Epithelial cell of esophagus (primary cell): ENCODE measurements around the gene MROH8.

Source experiments
- DNase-seq: peaks from one replicate; pipeline ENCODE4 v3.0.0; 2010; ENCODE audit warnings: low read depth
- H3K4me3 ChIP-seq: 2 replicates; pipeline ENCODE4 v1.5.1; 2011; ENCODE audit warnings: mild to moderate bottlenecking, low read length, control low read depth
- TF ChIP-seq, protein P1 (sequence below): IDR thresholded peaks from 2 replicates; pipeline ENCODE4 v1.5.1; 2011; ENCODE audit warnings: low read depth, mild to moderate bottlenecking, low read length, control low read depth, inconsistent platforms; ENCODE audit not compliant: insufficient read depth; ENCODE audit errors: missing control alignments

Gene MROH8

DNA sequence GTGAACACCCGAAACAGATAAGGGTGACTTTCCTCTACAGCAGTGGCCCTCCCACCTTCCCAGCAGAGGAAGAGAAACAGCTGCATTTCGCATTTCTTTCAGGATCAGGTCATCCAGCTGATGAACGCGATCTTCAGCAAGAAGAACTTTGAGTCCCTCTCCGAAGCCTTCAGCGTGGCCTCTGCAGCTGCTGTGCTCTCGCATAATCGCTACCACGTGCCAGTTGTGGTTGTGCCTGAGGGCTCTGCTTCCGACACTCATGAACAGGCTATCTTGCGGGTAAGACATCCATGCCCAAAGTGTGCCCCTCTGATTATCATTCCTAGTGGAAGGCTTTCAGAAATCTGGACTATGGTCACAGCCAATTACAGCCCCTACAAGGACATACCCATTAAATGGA lies 27.8 kb upstream of the MROH8 start:
- no peak for DNase-seq
- H3K4me3 ChIP-seq = no peak overlapping the region
- TF ChIP-seq, protein P1, sequence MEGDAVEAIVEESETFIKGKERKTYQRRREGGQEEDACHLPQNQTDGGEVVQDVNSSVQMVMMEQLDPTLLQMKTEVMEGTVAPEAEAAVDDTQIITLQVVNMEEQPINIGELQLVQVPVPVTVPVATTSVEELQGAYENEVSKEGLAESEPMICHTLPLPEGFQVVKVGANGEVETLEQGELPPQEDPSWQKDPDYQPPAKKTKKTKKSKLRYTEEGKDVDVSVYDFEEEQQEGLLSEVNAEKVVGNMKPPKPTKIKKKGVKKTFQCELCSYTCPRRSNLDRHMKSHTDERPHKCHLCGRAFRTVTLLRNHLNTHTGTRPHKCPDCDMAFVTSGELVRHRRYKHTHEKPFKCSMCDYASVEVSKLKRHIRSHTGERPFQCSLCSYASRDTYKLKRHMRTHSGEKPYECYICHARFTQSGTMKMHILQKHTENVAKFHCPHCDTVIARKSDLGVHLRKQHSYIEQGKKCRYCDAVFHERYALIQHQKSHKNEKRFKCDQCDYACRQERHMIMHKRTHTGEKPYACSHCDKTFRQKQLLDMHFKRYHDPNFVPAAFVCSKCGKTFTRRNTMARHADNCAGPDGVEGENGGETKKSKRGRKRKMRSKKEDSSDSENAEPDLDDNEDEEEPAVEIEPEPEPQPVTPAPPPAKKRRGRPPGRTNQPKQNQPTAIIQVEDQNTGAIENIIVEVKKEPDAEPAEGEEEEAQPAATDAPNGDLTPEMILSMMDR = no peak

GRCh38 chr20:37205794-37206193 lies 26.4 kb upstream of the MROH8 start:
- no peak for DNase-seq
- TF ChIP-seq, protein P1 = no peak
- no peak overlapping the region for H3K4me3 ChIP-seq

- TF ChIP-seq, protein P1 = no peak
- no peak overlapping the region for H3K4me3 ChIP-seq
- no peak for DNase-seq
Measured at GRCh38 chr20:37205130-37205529, 25.8 kb upstream of the MROH8 start.

GRCh38 chr20:37204056-37204455 lies 24.7 kb upstream of the MROH8 start:
- TF ChIP-seq, protein P1 = no peak
- H3K4me3 ChIP-seq = no peak overlapping the region
- no peak for DNase-seq

DNA sequence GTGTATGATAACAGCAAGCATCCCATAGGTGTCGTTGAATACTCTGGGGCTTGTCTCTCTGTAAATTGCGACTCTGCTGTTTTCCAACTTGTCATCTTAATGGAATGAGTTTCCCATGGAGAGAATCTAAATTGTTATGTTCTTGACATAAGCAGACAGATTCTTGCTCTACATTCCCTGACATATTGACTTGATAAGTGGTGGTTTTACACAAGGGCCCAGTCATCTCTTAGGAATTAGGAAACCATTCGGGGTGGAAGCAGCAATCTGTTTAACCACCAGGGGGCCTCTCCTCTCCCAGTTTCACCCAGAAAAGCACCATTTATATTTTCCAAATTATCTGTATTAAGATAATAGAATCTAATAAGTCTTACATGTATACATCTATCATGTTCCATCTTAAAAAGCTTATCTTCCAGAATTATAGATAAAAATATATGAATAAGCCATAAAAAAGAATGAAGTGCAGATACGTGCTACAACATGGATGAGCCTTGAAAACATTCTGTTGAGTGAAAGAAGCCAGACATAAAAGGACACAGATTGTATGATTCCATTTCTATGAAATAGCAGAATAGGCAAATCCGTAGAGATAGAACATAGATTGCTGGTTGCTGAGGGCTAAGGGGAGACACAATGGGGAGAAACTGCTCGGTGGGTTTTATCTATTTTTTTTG lies 23.1 kb upstream of the MROH8 start:
- TF ChIP-seq, protein P1 = peak; percentile 89
- peak; percentile 87 for DNase-seq
- no peak overlapping the region for H3K4me3 ChIP-seq

DNA sequence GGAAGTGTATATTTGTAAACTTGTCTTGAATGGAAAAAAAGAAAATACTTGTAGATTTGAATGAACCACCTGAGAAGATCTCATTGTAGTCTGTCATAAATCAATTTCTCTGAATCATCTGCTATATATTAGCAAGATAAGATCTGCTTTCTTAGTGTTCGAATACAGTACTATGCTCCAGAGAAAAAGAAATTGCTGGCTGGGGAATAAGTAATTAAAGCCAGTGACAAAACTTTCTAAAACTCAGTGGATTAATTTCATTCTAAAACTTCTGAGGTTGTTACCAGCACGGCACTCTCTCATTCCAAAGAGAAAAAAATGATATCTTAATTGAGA lies 22.4 kb upstream of the MROH8 start:
- no peak overlapping the region for H3K4me3 ChIP-seq
- TF ChIP-seq, protein P1 = no peak
- DNase-seq = no peak
